ENCODE results near the gene PABPN1L.

The PABPN1L gene

DNA sequence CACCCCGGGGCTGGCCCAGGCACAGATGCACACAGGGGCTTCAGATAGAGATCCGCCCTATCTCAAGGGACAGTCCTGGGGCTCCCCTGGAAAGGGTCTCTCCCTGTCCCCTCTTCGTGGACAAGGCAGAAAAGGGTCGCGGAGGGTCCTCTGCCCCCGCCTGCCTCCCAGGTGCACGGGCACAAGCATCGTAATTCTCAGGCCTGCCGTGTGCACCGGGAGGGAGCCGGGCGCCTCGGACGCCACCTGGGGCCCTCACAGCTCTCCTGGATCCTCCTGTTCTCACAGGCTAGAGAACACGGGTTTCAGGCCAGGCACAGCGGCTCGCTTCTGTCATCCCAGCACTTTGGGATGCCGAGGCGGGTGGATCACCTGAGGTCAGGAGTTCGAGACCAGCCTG, 11.9 kb upstream of the PABPN1L start:
- Histone ChIP-seq H3K79me2 (ENCODE audit: control insufficient read depth, low read length) (no peaks in the 10 kb centered on the region), H3K36me3 (ENCODE audit: control insufficient read depth, low read length) (peaks cover 59% of the 10 kb centered on the region), H3K9me3 (ENCODE audit: control insufficient read depth, insufficient read depth, low read length) (no peaks in the 10 kb centered on the region), H4K20me1 (ENCODE audit: control insufficient read depth, insufficient read depth, low read depth, low read length) (no peaks in the 10 kb centered on the region), H3K9me2 (replicated peaks; ENCODE audit: control insufficient read depth, low read length) (no peaks in the 10 kb centered on the region), H3K4me3 (ENCODE audit: low read length) (no peak overlapping the region), H3F3A (ENCODE audit: control insufficient read depth, insufficient read depth) (peaks cover 7% of the 10 kb centered on the region), H3K4me1 (ENCODE audit: control insufficient read depth, low read length) (no peaks in the 10 kb centered on the region), H3K27ac (ENCODE audit: low read depth, low read length) (no peak overlapping the region), H3K27me3 (ENCODE audit: control insufficient read depth, low read length) (no peaks in the 10 kb centered on the region), H3K4me2 (ENCODE audit: low read length) (no peak overlapping the region)
- TF ChIP-seq EZH2phosphoT487 (IDR thresholded peaks at IDR 0.05; ENCODE audit: borderline replicate concordance, low read length), result no peak
- TF ChIP-seq, protein P1, sequence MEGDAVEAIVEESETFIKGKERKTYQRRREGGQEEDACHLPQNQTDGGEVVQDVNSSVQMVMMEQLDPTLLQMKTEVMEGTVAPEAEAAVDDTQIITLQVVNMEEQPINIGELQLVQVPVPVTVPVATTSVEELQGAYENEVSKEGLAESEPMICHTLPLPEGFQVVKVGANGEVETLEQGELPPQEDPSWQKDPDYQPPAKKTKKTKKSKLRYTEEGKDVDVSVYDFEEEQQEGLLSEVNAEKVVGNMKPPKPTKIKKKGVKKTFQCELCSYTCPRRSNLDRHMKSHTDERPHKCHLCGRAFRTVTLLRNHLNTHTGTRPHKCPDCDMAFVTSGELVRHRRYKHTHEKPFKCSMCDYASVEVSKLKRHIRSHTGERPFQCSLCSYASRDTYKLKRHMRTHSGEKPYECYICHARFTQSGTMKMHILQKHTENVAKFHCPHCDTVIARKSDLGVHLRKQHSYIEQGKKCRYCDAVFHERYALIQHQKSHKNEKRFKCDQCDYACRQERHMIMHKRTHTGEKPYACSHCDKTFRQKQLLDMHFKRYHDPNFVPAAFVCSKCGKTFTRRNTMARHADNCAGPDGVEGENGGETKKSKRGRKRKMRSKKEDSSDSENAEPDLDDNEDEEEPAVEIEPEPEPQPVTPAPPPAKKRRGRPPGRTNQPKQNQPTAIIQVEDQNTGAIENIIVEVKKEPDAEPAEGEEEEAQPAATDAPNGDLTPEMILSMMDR (IDR thresholded peaks at IDR 0.05; ENCODE audit: low read depth, low read length, poor library complexity, severe bottlenecking), result no peak

DNA sequence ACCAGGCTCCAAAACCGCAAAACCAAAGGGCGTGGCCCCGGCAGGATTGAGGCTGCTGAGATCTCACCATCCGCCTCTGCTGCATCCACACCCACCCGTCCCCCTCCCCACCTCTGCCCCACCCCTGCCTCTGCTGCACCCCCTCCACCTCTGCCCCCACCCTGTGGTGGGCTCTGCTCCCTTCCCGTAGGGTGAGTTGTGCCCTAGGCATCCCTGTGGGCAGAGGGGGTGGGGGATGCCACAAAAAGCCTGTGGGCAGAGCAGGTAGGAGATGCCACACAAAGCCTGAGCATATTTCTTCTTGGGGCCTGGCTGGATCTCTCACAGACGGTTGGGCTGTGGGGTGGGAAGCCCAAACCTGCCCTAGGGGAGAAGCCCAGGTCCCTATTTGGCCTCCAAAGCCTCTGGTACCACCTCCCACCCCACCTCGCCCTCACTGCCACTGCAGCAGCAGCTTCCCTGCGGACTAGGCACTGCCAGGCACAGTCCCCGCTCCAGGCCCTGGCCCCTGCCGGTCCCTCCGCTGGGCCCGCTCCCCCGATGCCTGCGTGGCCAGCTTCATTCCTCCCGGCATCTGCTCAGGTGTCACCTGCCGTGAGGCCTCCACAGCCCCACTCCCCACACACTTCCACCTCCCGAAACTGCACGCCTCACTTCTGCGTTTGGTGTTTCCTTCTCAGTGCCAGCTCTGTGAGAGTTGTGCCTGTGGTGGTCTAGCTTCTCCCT, 11.3 kb upstream of the PABPN1L start:
- no peaks in the 10 kb centered on the region for H3K9me3 ChIP-seq (ENCODE audit: control insufficient read depth, insufficient read depth, low read length)
- peaks cover 53% of the 10 kb centered on the region for H3K36me3 ChIP-seq (ENCODE audit: control insufficient read depth, low read length)
- H3K4me2 ChIP-seq (ENCODE audit: low read length), result no peak overlapping the region
- H3K79me2 ChIP-seq (ENCODE audit: control insufficient read depth, low read length), result no peaks in the 10 kb centered on the region
- no peaks in the 10 kb centered on the region for H3K9me2 ChIP-seq (replicated peaks; ENCODE audit: control insufficient read depth, low read length)
- no peaks in the 10 kb centered on the region for H4K20me1 ChIP-seq (ENCODE audit: control insufficient read depth, insufficient read depth, low read depth, low read length)
- H3K4me3 ChIP-seq (ENCODE audit: low read length), result no peak overlapping the region
- H3F3A ChIP-seq (ENCODE audit: control insufficient read depth, insufficient read depth), result peaks cover 7% of the 10 kb centered on the region
- H3K27me3 ChIP-seq (ENCODE audit: control insufficient read depth, low read length), result peaks cover 1% of the 10 kb centered on the region; the same call in 1 of the 2 replicates
- H3K4me1 ChIP-seq (ENCODE audit: control insufficient read depth, low read length), result no peaks in the 10 kb centered on the region
- TF ChIP-seq, protein P1 (IDR thresholded peaks at IDR 0.05; ENCODE audit: low read depth, low read length, poor library complexity, severe bottlenecking), result no peak
- TF ChIP-seq EZH2phosphoT487 (IDR thresholded peaks at IDR 0.05; ENCODE audit: borderline replicate concordance, low read length), result no peak
- H3K27ac ChIP-seq (ENCODE audit: low read depth, low read length), result no peak overlapping the region

DNA sequence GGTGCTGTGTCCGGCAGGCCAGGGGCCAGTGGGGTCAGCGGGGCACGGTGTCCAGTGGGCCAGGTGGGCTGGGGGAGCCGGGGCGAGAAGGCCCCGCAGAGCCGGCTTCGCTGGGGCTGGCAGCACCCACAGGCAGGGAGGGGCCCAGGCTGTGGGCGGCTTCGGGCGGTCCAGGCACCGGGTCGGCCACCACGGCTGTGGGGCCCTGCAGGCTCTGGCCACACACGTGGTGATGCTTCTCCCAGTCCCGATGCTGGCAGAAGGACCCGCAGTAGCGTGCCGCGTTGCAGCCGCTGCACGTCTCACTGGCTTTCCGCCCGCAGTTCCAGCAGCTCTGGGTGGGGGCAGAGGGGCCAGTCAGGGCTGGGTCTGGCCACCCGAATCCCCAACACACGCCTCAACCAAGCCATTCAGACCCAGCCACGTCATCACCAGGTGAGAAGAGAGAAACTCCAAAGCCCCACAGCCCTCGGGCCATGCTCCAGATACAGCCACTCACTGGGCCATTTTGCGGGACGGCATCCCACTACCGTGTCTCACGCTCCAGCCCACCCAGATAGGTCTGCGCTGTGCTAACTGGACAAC, 10.6 kb upstream of the PABPN1L start:
- no peaks in the 10 kb centered on the region for H4K20me1 ChIP-seq (ENCODE audit: control insufficient read depth, insufficient read depth, low read depth, low read length)
- no peak overlapping the region for H3K27ac ChIP-seq (ENCODE audit: low read depth, low read length)
- no peak overlapping the region for H3K4me3 ChIP-seq (ENCODE audit: low read length)
- peaks cover 5% of the 10 kb centered on the region; the same call in 1 of the 2 replicates for H3K27me3 ChIP-seq (ENCODE audit: control insufficient read depth, low read length)
- H3K36me3 ChIP-seq (ENCODE audit: control insufficient read depth, low read length), result peaks cover 46% of the 10 kb centered on the region
- no peaks in the 10 kb centered on the region for H3K9me2 ChIP-seq (replicated peaks; ENCODE audit: control insufficient read depth, low read length)
- H3K4me2 ChIP-seq (ENCODE audit: low read length), result no peak overlapping the region
- H3K4me1 ChIP-seq (ENCODE audit: control insufficient read depth, low read length), result no peaks in the 10 kb centered on the region
- no peak for TF ChIP-seq EZH2phosphoT487 (IDR thresholded peaks at IDR 0.05; ENCODE audit: borderline replicate concordance, low read length)
- TF ChIP-seq, protein P1 (IDR thresholded peaks at IDR 0.05; ENCODE audit: low read depth, low read length, poor library complexity, severe bottlenecking), result no peak
- no peaks in the 10 kb centered on the region for H3K79me2 ChIP-seq (ENCODE audit: control insufficient read depth, low read length)
- H3K9me3 ChIP-seq (ENCODE audit: control insufficient read depth, insufficient read depth, low read length), result no peaks in the 10 kb centered on the region
- H3F3A ChIP-seq (ENCODE audit: control insufficient read depth, insufficient read depth), result peaks cover 7% of the 10 kb centered on the region

Measured in DOHH2 (cell line).